Kidney (tissue), 14 donors: Measurements from ENCODE around the gene AK2. TPM values are rescaled to one million over a fixed set of nuclear protein-coding genes. Genes with fewer than 3 reads are reported as not detected.

ENCODE experiments used
- DNase-seq, 5 donors: peaks; one replicate each; pipeline ENCODE4 v3.0.0-alpha.2; 2013 to 2020
- FAIRE-seq: peaks from 2 replicates; lab custom pipeline; 2012; peaks lifted over from hg19 to GRCh38; lab: Jason Lieb, UNC
- H3K27ac ChIP-seq, 2 donors: one replicate each; pipeline ENCODE4 v1.7.0; 2013; ENCODE audit warnings: low read depth in 2 of 2, low read length in 2 of 2, inconsistent platforms in 1 of 2
- H3K27me3 ChIP-seq: one replicate; pipeline ENCODE4 v1.7.1; 2013; ENCODE audit warnings: low read length, inconsistent platforms; ENCODE audit not compliant: control insufficient read depth, insufficient read depth
- H3K36me3 ChIP-seq, 3 donors: one replicate each; pipeline versions ENCODE4 v1.7.0 to v1.7.1; 2013; ENCODE audit warnings: low read length in 3 of 3, control low read depth in 1 of 3, inconsistent platforms in 1 of 3; ENCODE audit not compliant: insufficient read depth in 3 of 3, control insufficient read depth in 2 of 3
- H3K4me1 ChIP-seq, 3 donors: one replicate each; pipeline versions ENCODE4 v1.7.0 to v1.7.1; 2013; ENCODE audit warnings: low read length in 3 of 3, inconsistent platforms in 1 of 3, low read depth in 1 of 3; ENCODE audit not compliant: control insufficient read depth in 2 of 3, insufficient read depth in 2 of 3
- H3K4me3 ChIP-seq, 3 donors: one replicate each; pipeline versions ENCODE4 v1.7.0 to v1.8.1; 2013; ENCODE audit warnings: low read length in 3 of 3, control low read depth in 1 of 3, inconsistent platforms in 1 of 3
- H3K9ac ChIP-seq, 3 donors: one replicate each; pipeline versions ENCODE4 v1.7.0 to v1.7.1; 2013; ENCODE audit warnings: low read length in 3 of 3, control low read depth in 1 of 3, inconsistent platforms in 1 of 3
- H3K9me3 ChIP-seq, 3 donors: one replicate each; pipeline versions ENCODE4 v1.7.0 to v1.7.1; 2013; ENCODE audit warnings: low read length in 3 of 3, control low read depth in 1 of 3, inconsistent platforms in 1 of 3; ENCODE audit not compliant: control insufficient read depth in 2 of 3, insufficient read depth in 1 of 3
- intact Hi-C: fragments of 100-400 bp; cut with DNase I; formaldehyde crosslinking; loops from one replicate; pipeline ENCODE4 v1.11.1; 2022
- polyA plus RNA-seq: library from polyadenylated mRNA; stranded (reverse); fragments of 350-450 nt; fragmentation: Illumina TruSeq; extraction: RNeasy Lipid Tissue Mini Kit (QIAGEN cat#74804); gene quantifications from one replicate; pipeline ENCODE4 v1.2.3, GENCODE V29; 2014; ENCODE audit warnings: low read depth, low replicate concordance; ENCODE audit not compliant: insufficient read depth
- total RNA-seq: library from RNA; stranded (reverse); fragmentation: NEBNext Ultra II Directional; extraction: Animal tissue kit (Norgen Biotek cat#: 25700); gene quantifications from one replicate; pipeline ENCODE4 v1.2.1, GENCODE V29; 2021
- TF ChIP-seq, protein P1 (sequence below): IDR thresholded peaks from 3 replicates; pipeline ENCODE4 v1.5.1; 2012; ENCODE audit warnings: mild to moderate bottlenecking, moderate library complexity, borderline replicate concordance; ENCODE audit not compliant: insufficient read depth; ENCODE audit errors: extremely low read depth
- donor health status: control.
- donor health status: control.
- donor health status: control.
- donor health status: control.
- donor health status: control.
- donor health status: DM: yes; HTN: yes; CAD: no.
- donor health status: Normal renal cell carcinoma (clear cell type).

AK2 gene
- total and polyA plus RNA-seq, 2 donors from 2014 or later, result 172 to 334 TPM

DNA sequence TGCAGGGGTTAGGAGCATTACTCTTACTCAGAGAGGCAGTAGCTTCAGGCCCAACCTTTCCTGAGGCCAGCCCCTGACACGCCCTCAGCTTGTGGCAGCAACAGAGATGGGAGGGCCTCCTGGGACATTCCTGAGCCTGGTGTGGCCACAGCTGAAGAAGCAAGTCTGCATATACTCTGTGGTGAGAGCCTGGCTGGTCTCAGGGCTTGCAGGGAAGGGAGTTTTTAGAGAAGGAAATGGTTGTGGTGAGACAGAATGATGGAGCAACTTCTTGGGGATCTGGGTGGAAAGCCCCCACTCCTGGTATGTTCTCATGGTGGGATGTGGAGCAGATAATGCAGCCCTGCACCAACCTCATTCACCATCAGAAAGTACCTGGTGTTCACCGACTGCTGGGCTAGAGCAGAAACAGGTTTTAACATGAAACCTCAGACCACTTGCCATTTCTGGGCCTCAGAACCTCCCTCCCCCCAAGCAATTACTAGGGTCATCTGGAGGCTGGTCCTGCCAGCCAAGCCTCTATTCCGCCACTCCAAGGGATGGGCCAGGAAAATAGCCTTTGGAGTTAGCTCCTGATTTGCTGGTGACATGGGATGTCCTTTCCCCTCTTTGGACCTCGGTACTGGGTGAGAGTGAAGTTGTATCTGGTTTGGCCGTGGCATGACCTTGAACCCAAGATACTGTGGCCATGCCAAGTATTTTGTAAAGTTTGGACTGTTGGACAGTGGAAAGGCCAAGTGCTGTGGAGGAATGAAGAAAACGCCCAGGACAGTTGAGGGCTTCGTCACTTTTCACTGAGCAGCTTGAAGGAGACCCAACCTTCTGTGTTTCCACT is 44.0 kb downstream of the AK2 start:
- no peak overlapping the region for H3K4me3 ChIP-seq
- peak overlapping the region; percentile 5 to 42 for H3K27ac ChIP-seq
- intact Hi-C loops, result no loop called here
- TF ChIP-seq, protein P1, sequence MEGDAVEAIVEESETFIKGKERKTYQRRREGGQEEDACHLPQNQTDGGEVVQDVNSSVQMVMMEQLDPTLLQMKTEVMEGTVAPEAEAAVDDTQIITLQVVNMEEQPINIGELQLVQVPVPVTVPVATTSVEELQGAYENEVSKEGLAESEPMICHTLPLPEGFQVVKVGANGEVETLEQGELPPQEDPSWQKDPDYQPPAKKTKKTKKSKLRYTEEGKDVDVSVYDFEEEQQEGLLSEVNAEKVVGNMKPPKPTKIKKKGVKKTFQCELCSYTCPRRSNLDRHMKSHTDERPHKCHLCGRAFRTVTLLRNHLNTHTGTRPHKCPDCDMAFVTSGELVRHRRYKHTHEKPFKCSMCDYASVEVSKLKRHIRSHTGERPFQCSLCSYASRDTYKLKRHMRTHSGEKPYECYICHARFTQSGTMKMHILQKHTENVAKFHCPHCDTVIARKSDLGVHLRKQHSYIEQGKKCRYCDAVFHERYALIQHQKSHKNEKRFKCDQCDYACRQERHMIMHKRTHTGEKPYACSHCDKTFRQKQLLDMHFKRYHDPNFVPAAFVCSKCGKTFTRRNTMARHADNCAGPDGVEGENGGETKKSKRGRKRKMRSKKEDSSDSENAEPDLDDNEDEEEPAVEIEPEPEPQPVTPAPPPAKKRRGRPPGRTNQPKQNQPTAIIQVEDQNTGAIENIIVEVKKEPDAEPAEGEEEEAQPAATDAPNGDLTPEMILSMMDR, result no peak
- H3K27me3 ChIP-seq, result no peaks in the 10 kb centered on the region
- FAIRE-seq (no peak), DNase-seq (peak; percentile 78 to 93 (median 82))
- no peak overlapping the region for H3K9ac ChIP-seq
- peaks cover 0 to 28% (median 25%) of the 10 kb centered on the region in 3 donors for H3K4me1 ChIP-seq
- H3K9me3 ChIP-seq, result no peaks in the 10 kb centered on the region
- H3K36me3 ChIP-seq, result no peaks in the 10 kb centered on the region

DNA sequence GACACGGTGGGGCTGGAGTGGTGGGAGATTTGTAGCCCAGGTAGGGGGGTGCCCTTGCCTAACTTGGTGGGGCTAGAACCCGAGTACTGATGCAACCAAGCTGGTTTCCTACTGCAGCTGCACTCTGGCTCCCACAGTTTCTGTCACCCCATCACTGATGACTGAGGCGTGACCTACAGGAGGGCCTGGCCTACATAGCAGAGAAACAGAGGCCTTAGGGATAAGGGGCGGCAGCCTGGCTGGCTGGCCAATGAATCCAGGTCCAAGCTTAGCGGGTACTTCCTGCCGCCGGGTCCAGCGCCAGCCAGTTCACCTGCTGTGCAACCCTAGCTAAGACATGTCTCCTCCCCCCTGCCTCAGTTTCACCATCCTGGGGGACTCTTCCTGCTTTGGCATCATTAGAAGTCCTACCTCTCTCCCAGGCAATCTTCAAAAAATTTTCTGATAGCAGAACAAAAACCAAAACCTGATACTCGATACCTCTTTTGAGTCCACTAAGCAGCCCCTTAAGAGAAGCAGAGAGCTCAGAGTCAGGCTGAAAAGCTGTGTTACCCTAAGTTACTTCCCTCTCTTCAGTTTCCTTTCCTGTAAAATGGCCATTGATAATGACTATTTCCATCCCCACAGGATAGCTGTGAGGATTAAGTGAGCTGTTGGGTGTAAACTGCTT is 44.7 kb downstream of the AK2 start:
- Histone ChIP-seq H3K4me3 (no peak overlapping the region), H3K9ac (peak overlapping the region in 1 of 3 donors; percentile 29), H3K36me3 (no peaks in the 10 kb centered on the region), H3K4me1 (peaks cover 0 to 26% (median 26%) of the 10 kb centered on the region in 3 donors), H3K27ac (peak overlapping the region in 1 of 2 donors; percentile 10), H3K9me3 (no peaks in the 10 kb centered on the region), H3K27me3 (no peaks in the 10 kb centered on the region)
- intact Hi-C loops, result no loop called here
- DNase-seq, result peak in 1 of 5 donors; percentile 34
- TF ChIP-seq, protein P1, result no peak
- no peak for FAIRE-seq

DNA sequence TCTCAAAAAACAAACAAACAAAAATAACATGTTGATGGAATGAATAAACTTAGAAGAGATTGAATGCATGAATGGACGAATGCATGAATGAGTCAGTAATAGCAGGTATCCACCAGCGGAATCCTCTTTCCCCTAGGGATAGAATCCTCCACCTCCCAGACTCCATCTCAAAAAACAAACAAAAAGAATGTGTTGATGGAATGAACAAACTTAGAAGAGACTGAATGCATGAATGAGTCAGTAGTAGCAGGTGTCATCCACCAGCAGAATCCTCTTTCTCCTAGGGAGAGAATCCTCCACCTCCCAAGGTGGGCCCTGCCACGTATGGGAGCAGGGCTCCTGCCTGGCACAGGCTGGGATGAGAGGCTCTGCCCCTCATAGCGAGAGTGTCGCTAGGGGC is 45.3 kb downstream of the AK2 start:
- H3K4me3 ChIP-seq, result no peak overlapping the region
- H3K27me3 ChIP-seq, result no peaks in the 10 kb centered on the region
- peak overlapping the region in 1 of 3 donors; percentile 29 for H3K9ac ChIP-seq
- H3K36me3 ChIP-seq, result no peaks in the 10 kb centered on the region
- peaks cover 0 to 27% (median 26%) of the 10 kb centered on the region in 3 donors for H3K4me1 ChIP-seq
- H3K9me3 ChIP-seq, result no peaks in the 10 kb centered on the region
- TF ChIP-seq, protein P1, result no peak
- H3K27ac ChIP-seq, result no peak overlapping the region
- FAIRE-seq (no peak), DNase-seq (no peak)
- intact Hi-C loops, result no loop called here
